ENCODE results near the gene HDAC10.
"Not testable (repeated sequence)": the region's sequence is repeated elsewhere in the genome, so short reads cannot be mapped to it uniquely, and the experiment has no call there.

HDAC10 gene

GRCh38 chr22:50209893-50210292 is 41.2 kb downstream of the HDAC10 start:
- H3K27me3 ChIP-seq (ENCODE audit: insufficient read depth, low read length) = no peaks in the 10 kb centered on the region
- H3K36me3 ChIP-seq (ENCODE audit: insufficient read depth, low read length) = no peaks in the 10 kb centered on the region
- H3K4me1 ChIP-seq (ENCODE audit: control insufficient read depth, insufficient read depth, low read length, unreplicated experiment) = no peaks in the 10 kb centered on the region
- no peak overlapping the region for H3K27ac ChIP-seq (ENCODE audit: low read depth, low read length)
- no peak overlapping the region for H2AFZ ChIP-seq (ENCODE audit: low read length, unreplicated experiment)
- H3K79me2 ChIP-seq (ENCODE audit: control insufficient read depth, insufficient read depth, low read length, unreplicated experiment) = no peaks in the 10 kb centered on the region
- no peak overlapping the region for H3K4me3 ChIP-seq (ENCODE audit: low read depth, low read length)

GRCh38 chr22:50208939-50209892 is 41.8 kb downstream of the HDAC10 start:
- no peaks in the 10 kb centered on the region for H3K36me3 ChIP-seq (ENCODE audit: insufficient read depth, low read length)
- no peaks in the 10 kb centered on the region for H3K4me1 ChIP-seq (ENCODE audit: control insufficient read depth, insufficient read depth, low read length, unreplicated experiment)
- H3K79me2 ChIP-seq (ENCODE audit: control insufficient read depth, insufficient read depth, low read length, unreplicated experiment) = no peaks in the 10 kb centered on the region
- no peak overlapping the region for H3K4me3 ChIP-seq (ENCODE audit: low read depth, low read length)
- no peak overlapping the region for H2AFZ ChIP-seq (ENCODE audit: low read length, unreplicated experiment)
- H3K27me3 ChIP-seq (ENCODE audit: insufficient read depth, low read length) = no peaks in the 10 kb centered on the region
- no peak overlapping the region for H3K27ac ChIP-seq (ENCODE audit: low read depth, low read length)

DNA sequence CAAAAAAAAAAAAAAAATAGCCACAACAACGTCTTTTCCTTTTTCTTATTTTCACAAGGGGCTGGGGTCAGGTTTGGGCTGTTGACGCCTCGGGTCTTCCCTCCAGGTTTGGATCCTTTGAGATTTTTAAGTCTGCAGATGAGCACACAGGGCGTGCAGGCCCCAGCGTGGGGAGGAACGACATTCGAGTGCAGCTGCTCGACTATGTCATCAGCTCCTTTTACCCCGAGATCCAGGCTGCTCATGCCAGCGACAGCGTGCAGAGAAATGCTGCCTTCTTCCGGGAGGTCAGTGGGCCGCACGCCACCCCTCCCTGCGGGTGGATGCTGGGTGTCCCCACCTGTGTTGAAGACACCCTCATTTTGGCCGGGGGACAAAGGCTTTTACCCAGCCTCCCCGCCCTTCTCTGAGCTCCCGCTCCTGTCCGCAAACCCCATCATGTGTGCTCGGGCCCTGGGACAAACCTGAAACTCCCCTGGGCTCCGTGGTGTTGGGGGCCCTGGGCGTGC is 42.6 kb downstream of the HDAC10 start:
- Histone ChIP-seq H3K36me3 (ENCODE audit: insufficient read depth, low read length) (peaks cover 3% of the 10 kb centered on the region; the same call in 1 of the 2 replicates), H3K79me2 (ENCODE audit: control insufficient read depth, insufficient read depth, low read length, unreplicated experiment) (peaks cover 3% of the 10 kb centered on the region), H3K4me1 (ENCODE audit: control insufficient read depth, insufficient read depth, low read length, unreplicated experiment) (no peaks in the 10 kb centered on the region), H2AFZ (ENCODE audit: low read length, unreplicated experiment) (no peak overlapping the region), H3K27me3 (ENCODE audit: insufficient read depth, low read length) (no peaks in the 10 kb centered on the region), H3K4me3 (ENCODE audit: low read depth, low read length) (no peak overlapping the region), H3K27ac (ENCODE audit: low read depth, low read length) (no peak overlapping the region)

DNA sequence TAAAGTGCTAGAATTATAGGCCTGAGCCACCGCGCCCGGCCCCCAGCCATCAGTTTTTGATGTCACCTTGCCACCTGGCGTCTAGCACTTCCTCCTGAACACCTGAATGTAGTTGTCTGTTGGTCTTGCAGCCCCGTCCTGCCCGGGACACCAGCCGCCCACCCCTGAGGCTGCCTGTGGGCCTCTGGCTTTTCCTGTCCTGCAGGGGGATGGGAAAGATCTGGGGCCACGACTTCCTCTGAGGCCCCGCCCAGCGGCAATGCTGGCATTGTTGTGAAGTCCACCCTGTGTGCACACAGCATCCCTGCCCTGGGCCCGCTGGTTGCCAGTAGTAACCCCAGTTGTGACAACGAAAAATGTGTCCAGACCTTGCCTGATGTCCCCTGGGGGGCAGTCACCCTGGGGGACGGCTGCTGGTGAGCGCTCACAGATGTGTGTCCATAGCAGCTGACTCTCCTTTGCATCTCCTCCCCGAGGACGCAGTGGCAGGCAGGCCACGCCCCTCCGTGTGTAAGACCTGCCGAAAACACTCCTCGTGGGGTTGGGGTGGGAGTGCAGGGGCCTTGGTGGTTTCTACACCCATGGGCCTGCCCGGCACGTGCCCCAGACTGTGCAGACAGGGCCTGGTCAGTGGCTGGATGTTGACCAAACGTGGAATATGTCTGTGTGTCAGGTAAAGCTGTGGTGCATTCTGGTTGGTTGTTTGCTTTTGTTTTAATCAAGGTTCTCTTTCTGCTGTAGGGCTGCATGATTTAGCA is 43.5 kb downstream of the HDAC10 start:
- Histone ChIP-seq H2AFZ (ENCODE audit: low read length, unreplicated experiment) (no peak overlapping the region), H3K36me3 (ENCODE audit: insufficient read depth, low read length) (peaks cover 8% of the 10 kb centered on the region; the same call in 1 of the 2 replicates), H3K27me3 (ENCODE audit: insufficient read depth, low read length) (no peaks in the 10 kb centered on the region), H3K79me2 (ENCODE audit: control insufficient read depth, insufficient read depth, low read length, unreplicated experiment) (peaks cover 11% of the 10 kb centered on the region), H3K4me1 (ENCODE audit: control insufficient read depth, insufficient read depth, low read length, unreplicated experiment) (no peaks in the 10 kb centered on the region), H3K27ac (ENCODE audit: low read depth, low read length) (no peak overlapping the region), H3K4me3 (ENCODE audit: low read depth, low read length) (no peak overlapping the region)

- peaks cover 4% of the 10 kb centered on the region for H3K4me1 ChIP-seq (ENCODE audit: control insufficient read depth, insufficient read depth, low read length, unreplicated experiment)
- H3K36me3 ChIP-seq (ENCODE audit: insufficient read depth, low read length) = peaks cover 8% of the 10 kb centered on the region; the same call in 1 of the 2 replicates
- H3K79me2 ChIP-seq (ENCODE audit: control insufficient read depth, insufficient read depth, low read length, unreplicated experiment) = peaks cover 21% of the 10 kb centered on the region
- no peaks in the 10 kb centered on the region for H3K27me3 ChIP-seq (ENCODE audit: insufficient read depth, low read length)
- no peak overlapping the region for H3K4me3 ChIP-seq (ENCODE audit: low read depth, low read length)
- H2AFZ ChIP-seq (ENCODE audit: low read length, unreplicated experiment) = no peak overlapping the region
- no peak overlapping the region for H3K27ac ChIP-seq (ENCODE audit: low read depth, low read length)
Measured at GRCh38 chr22:50206599-50206998, 44.5 kb downstream of the HDAC10 start.

DNA sequence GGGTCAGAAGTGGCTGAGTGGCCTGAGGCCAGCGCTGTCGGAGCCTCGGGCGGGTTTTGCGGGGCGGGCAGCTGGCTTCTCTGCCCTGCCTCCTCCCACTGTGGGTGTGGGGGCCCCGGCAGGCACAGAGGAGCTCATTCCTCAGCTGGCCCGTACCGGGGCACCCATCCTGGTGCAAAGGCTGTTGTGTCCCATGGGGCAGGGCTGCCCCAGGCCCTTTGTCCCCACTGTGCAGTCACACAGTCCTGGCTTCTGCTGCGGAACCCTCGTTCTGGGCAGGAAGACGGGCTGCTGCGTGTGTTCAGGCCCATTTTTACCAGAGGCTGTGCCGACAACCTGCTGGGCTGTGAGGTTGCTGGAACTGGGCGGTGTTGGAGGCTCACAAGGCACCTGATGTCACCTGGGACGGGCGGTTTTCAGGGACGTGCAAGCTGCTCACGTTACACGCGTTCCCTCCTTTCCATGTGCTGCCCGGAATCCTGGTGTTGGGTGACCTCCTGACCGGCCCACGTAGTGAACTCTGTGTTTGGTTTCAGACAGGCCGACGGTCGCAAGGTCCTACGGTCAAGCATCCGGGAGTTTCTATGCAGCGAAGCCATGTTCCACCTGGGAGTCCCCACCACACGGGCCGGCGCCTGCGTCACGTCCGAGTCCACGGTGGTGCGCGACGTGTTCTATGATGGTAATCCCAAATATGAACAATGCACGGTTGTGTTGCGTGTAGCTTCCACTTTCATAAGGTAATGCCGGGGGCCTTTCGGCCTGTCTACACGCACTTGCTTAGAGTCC is 45.1 kb downstream of the HDAC10 start:
- Histone ChIP-seq H3K4me3 (ENCODE audit: low read depth, low read length) (no peak overlapping the region), H3K4me1 (ENCODE audit: control insufficient read depth, insufficient read depth, low read length, unreplicated experiment) (peaks cover 4% of the 10 kb centered on the region), H3K27ac (ENCODE audit: low read depth, low read length) (no peak overlapping the region), H3K79me2 (ENCODE audit: control insufficient read depth, insufficient read depth, low read length, unreplicated experiment) (peaks cover 24% of the 10 kb centered on the region), H3K36me3 (ENCODE audit: insufficient read depth, low read length) (peaks cover 8% of the 10 kb centered on the region; the same call in 1 of the 2 replicates), H3K27me3 (ENCODE audit: insufficient read depth, low read length) (no peaks in the 10 kb centered on the region), H2AFZ (ENCODE audit: low read length, unreplicated experiment) (no peak overlapping the region)

- H3K4me3 ChIP-seq (ENCODE audit: low read depth, low read length); H3K4me1 ChIP-seq (ENCODE audit: control insufficient read depth, insufficient read depth, low read length, unreplicated experiment); H3K36me3 ChIP-seq (ENCODE audit: insufficient read depth, low read length); H2AFZ ChIP-seq (ENCODE audit: low read length, unreplicated experiment); H3K27me3 ChIP-seq (ENCODE audit: insufficient read depth, low read length); H3K27ac ChIP-seq (ENCODE audit: low read depth, low read length): not testable (repeated sequence)
- H3K79me2 ChIP-seq (ENCODE audit: control insufficient read depth, insufficient read depth, low read length, unreplicated experiment) = peaks cover 24% of the 10 kb centered on the region
Measured at GRCh38 chr22:50204998-50205397, 46.1 kb downstream of the HDAC10 start.

DNA sequence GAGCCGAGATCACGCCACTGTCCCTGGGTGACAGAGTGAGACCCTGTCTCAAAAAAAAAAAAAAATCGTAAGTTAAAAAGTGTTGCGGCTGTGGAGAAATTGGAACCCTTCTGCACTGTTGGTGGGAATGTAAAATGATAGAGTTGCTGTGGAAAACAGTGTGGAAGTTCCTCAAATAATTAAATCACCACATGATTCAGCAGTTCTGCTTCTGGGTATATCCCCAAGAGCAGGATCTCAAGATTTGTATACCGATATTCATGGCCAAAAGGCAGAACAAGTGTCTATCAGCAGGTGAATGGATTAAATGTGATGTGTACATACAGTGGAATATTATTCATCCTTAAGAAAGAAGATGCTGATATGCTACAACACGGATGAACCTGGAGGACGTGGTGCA is 46.5 kb downstream of the HDAC10 start:
- peaks cover 4% of the 10 kb centered on the region for H3K4me1 ChIP-seq (ENCODE audit: control insufficient read depth, insufficient read depth, low read length, unreplicated experiment)
- peaks cover 24% of the 10 kb centered on the region for H3K79me2 ChIP-seq (ENCODE audit: control insufficient read depth, insufficient read depth, low read length, unreplicated experiment)
- no peak overlapping the region for H3K4me3 ChIP-seq (ENCODE audit: low read depth, low read length)
- H2AFZ ChIP-seq (ENCODE audit: low read length, unreplicated experiment) = no peak overlapping the region
- peaks cover 8% of the 10 kb centered on the region; the same call in 1 of the 2 replicates for H3K36me3 ChIP-seq (ENCODE audit: insufficient read depth, low read length)
- no peak overlapping the region for H3K27ac ChIP-seq (ENCODE audit: low read depth, low read length)
- H3K27me3 ChIP-seq (ENCODE audit: insufficient read depth, low read length) = no peaks in the 10 kb centered on the region

- H3K36me3 ChIP-seq (ENCODE audit: insufficient read depth, low read length) = peaks cover 8% of the 10 kb centered on the region; the same call in 1 of the 2 replicates
- H3K4me3 ChIP-seq (ENCODE audit: low read depth, low read length) = no peak overlapping the region
Measured at GRCh38 chr22:50203288-50203687, 47.8 kb downstream of the HDAC10 start.

DNA sequence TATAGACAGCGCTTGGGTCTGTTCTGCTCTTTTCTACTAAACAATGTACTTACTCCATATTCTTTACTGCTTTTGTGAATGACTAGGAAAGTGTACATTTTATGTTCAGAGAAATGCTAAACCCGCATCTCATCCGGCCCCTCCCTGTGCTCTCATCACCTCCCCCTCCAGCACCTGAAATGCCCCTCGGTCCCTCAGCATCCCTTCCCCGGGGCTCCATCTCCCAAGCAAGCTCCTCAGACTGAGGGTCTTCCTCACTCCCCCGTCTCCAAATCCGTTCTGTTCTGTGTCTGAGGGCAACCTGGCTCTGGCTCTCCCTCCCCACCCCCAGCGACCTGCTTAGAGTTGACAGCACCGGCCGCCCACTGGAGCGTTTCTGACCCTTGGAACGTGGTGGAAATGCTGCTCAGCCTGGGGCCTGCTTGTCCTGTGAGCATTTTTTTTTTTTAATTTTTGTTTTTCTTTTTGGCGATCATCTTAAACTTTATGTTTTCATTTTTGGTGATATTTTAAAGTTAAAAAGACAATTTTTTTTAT is 48.9 kb downstream of the HDAC10 start:
- H3K4me3 ChIP-seq (ENCODE audit: low read depth, low read length) = peak overlapping the region; percentile 86
- peaks cover 24% of the 10 kb centered on the region for H3K79me2 ChIP-seq (ENCODE audit: control insufficient read depth, insufficient read depth, low read length, unreplicated experiment)
- peaks cover 4% of the 10 kb centered on the region for H3K4me1 ChIP-seq (ENCODE audit: control insufficient read depth, insufficient read depth, low read length, unreplicated experiment)
- peaks cover 8% of the 10 kb centered on the region; the same call in 1 of the 2 replicates for H3K36me3 ChIP-seq (ENCODE audit: insufficient read depth, low read length)
- no peaks in the 10 kb centered on the region for H3K27me3 ChIP-seq (ENCODE audit: insufficient read depth, low read length)
- no peak overlapping the region for H3K27ac ChIP-seq (ENCODE audit: low read depth, low read length)
- no peak overlapping the region for H2AFZ ChIP-seq (ENCODE audit: low read length, unreplicated experiment)

More at GRCh38 chr22:50203288-50203687, 47.8 kb downstream of the HDAC10 start:
- H3K79me2 ChIP-seq (ENCODE audit: control insufficient read depth, insufficient read depth, low read length, unreplicated experiment) = peaks cover 24% of the 10 kb centered on the region
- H3K4me1 ChIP-seq (ENCODE audit: control insufficient read depth, insufficient read depth, low read length, unreplicated experiment) = peaks cover 4% of the 10 kb centered on the region
- no peak overlapping the region for H2AFZ ChIP-seq (ENCODE audit: low read length, unreplicated experiment)
- no peak overlapping the region for H3K27ac ChIP-seq (ENCODE audit: low read depth, low read length)
- H3K27me3 ChIP-seq (ENCODE audit: insufficient read depth, low read length) = no peaks in the 10 kb centered on the region

Data from ACC112 (cell line).